OCI-LY7 (cell line): ENCODE results near the gene ANKRD2.

Experiments used
- EZH2phosphoT487 ChIP-seq: fragments of 200-600 bp; sonication (generic); IDR thresholded peaks from 2 replicates; pipeline ENCODE4 v1.6.1; 2018; ENCODE audit warnings: low read depth, borderline replicate concordance, mild to moderate bottlenecking, mixed run types, antibody characterized with exemption, low read length, moderate library complexity, mixed read lengths
- TF ChIP-seq, protein P1 (sequence below): fragments of 200-600 bp; sonication (generic); conservative IDR thresholded peaks from 2 replicates; pipeline ENCODE4 v1.5.1; 2014; ENCODE audit warnings: mild to moderate bottlenecking, antibody characterized with exemption, low read length, moderate library complexity, mixed read lengths

DNA sequence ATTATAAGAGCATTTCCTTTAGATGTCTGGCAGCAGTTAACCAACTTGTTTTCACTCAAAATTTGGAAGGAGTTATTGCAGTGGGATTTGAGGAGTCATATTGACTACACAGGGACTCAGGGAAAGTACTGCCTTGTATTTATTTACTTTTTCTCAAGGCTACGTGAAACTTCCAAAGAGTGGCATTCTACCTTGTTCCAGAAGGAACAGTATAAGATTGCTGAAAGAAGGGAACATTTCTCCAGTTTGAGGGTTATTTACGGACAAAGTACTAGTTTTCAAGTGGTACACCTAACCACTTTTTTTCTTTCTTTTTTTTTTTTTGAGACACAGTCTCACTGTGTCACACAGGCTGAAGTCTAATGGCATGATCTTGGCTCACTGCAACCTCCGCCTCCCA, 55.6 kb downstream of the ANKRD2 start:
- TF ChIP-seq, protein P1, sequence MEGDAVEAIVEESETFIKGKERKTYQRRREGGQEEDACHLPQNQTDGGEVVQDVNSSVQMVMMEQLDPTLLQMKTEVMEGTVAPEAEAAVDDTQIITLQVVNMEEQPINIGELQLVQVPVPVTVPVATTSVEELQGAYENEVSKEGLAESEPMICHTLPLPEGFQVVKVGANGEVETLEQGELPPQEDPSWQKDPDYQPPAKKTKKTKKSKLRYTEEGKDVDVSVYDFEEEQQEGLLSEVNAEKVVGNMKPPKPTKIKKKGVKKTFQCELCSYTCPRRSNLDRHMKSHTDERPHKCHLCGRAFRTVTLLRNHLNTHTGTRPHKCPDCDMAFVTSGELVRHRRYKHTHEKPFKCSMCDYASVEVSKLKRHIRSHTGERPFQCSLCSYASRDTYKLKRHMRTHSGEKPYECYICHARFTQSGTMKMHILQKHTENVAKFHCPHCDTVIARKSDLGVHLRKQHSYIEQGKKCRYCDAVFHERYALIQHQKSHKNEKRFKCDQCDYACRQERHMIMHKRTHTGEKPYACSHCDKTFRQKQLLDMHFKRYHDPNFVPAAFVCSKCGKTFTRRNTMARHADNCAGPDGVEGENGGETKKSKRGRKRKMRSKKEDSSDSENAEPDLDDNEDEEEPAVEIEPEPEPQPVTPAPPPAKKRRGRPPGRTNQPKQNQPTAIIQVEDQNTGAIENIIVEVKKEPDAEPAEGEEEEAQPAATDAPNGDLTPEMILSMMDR: no peak
- no peak for TF ChIP-seq EZH2phosphoT487
